ENCODE measurements around the gene ATP10B.

The ATP10B gene

DNA sequence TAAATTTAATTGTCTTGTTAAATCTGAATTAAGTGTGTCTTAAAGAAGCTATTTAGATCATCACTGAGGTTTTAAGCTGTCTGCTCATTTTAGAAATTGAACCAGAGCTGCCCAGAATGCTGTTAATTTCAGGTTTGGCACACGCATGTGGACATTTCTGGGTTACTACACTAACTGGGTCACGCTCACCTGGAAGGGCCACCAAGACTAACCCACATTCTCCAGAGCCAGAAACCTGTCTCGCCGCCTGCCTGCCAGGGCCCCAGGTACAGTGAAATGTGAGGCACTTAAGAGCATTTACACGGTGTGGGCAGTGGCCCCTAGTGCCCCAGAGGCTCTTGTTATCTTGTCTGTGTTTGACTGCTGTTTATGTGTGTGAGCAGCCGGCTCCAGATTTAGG lies 46.6 kb downstream of the ATP10B start:
- H3K36me3 ChIP-seq: no peaks in the 10 kb centered on the region
- H3K4me3 ChIP-seq (ENCODE audit: low read depth in 1 of 2, low read length in 1 of 2): no peak overlapping the region
- TF ChIP-seq, protein P1, sequence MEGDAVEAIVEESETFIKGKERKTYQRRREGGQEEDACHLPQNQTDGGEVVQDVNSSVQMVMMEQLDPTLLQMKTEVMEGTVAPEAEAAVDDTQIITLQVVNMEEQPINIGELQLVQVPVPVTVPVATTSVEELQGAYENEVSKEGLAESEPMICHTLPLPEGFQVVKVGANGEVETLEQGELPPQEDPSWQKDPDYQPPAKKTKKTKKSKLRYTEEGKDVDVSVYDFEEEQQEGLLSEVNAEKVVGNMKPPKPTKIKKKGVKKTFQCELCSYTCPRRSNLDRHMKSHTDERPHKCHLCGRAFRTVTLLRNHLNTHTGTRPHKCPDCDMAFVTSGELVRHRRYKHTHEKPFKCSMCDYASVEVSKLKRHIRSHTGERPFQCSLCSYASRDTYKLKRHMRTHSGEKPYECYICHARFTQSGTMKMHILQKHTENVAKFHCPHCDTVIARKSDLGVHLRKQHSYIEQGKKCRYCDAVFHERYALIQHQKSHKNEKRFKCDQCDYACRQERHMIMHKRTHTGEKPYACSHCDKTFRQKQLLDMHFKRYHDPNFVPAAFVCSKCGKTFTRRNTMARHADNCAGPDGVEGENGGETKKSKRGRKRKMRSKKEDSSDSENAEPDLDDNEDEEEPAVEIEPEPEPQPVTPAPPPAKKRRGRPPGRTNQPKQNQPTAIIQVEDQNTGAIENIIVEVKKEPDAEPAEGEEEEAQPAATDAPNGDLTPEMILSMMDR (IDR thresholded peaks at IDR 0.05): no peak
- H3K4me1 ChIP-seq (ENCODE audit: control insufficient read depth in 1 of 2, insufficient read depth in 1 of 2, low read depth in 1 of 2, low read length in 1 of 2): no peaks in the 10 kb centered on the region
- no peak overlapping the region for H3K27ac ChIP-seq
- no peaks in the 10 kb centered on the region for H3K27me3 ChIP-seq
- no peaks in the 10 kb centered on the region for H3K9me3 ChIP-seq

DNA sequence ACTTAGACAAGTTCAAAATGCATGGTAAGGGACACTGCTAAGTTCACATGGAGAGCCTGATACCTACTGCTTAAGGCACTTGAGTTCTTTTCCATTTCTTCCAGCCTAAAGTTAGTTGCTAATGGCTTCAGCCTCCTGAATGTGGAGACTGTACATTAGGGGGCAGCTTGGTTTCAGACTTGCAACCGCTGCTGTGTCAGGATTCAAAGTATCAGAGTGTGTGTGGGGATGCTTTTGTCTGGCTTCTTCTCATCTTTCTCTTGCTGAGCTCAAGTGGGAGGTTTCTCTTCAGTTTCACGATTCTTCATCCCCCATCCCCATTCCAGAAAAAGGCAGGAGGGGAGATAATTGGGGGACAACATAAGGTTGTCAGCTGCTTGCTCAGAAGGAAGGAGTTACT lies 49.4 kb downstream of the ATP10B start:
- TF ChIP-seq, protein P1 (IDR thresholded peaks at IDR 0.05): no peak
- H3K9me3 ChIP-seq: no peaks in the 10 kb centered on the region
- H3K27ac ChIP-seq: no peak overlapping the region
- no peaks in the 10 kb centered on the region for H3K36me3 ChIP-seq
- H3K4me3 ChIP-seq (ENCODE audit: low read depth in 1 of 2, low read length in 1 of 2): no peak overlapping the region
- peaks cover 0 to 4% of the 10 kb centered on the region in 2 experiments for H3K4me1 ChIP-seq (ENCODE audit: control insufficient read depth in 1 of 2, insufficient read depth in 1 of 2, low read depth in 1 of 2, low read length in 1 of 2)
- no peaks in the 10 kb centered on the region for H3K27me3 ChIP-seq

GRCh38 chr5:160800375-160801275 lies 51.4 kb downstream of the ATP10B start:
- H3K4me3 ChIP-seq (ENCODE audit: low read depth in 1 of 2, low read length in 1 of 2): no peak overlapping the region
- no peaks in the 10 kb centered on the region for H3K9me3 ChIP-seq
- TF ChIP-seq, protein P1 (IDR thresholded peaks at IDR 0.05): no peak
- H3K36me3 ChIP-seq: no peaks in the 10 kb centered on the region
- no peak overlapping the region for H3K27ac ChIP-seq
- H3K4me1 ChIP-seq (ENCODE audit: control insufficient read depth in 1 of 2, insufficient read depth in 1 of 2, low read depth in 1 of 2, low read length in 1 of 2): peaks cover 0 to 4% of the 10 kb centered on the region in 2 experiments
- H3K27me3 ChIP-seq: no peaks in the 10 kb centered on the region

- H3K9me3 ChIP-seq: no peaks in the 10 kb centered on the region
Measured at GRCh38 chr5:160799184-160799583, 52.8 kb downstream of the ATP10B start.

GRCh38 chr5:160797020-160797419 lies 55.0 kb downstream of the ATP10B start:
- no peaks in the 10 kb centered on the region for H3K36me3 ChIP-seq
- no peak overlapping the region for H3K4me3 ChIP-seq (ENCODE audit: low read depth in 1 of 2, low read length in 1 of 2)
- peaks cover 0 to 4% of the 10 kb centered on the region in 2 experiments for H3K4me1 ChIP-seq (ENCODE audit: control insufficient read depth in 1 of 2, insufficient read depth in 1 of 2, low read depth in 1 of 2, low read length in 1 of 2)
- TF ChIP-seq, protein P1 (IDR thresholded peaks at IDR 0.05): no peak
- no peaks in the 10 kb centered on the region for H3K27me3 ChIP-seq
- no peak overlapping the region for H3K27ac ChIP-seq
- H3K9me3 ChIP-seq: no peaks in the 10 kb centered on the region

More at GRCh38 chr5:160799184-160799583, 52.8 kb downstream of the ATP10B start:
- Histone ChIP-seq H3K27ac (no peak overlapping the region), H3K36me3 (no peaks in the 10 kb centered on the region), H3K27me3 (no peaks in the 10 kb centered on the region), H3K4me3 (ENCODE audit: low read depth in 1 of 2, low read length in 1 of 2) (no peak overlapping the region), H3K4me1 (ENCODE audit: control insufficient read depth in 1 of 2, insufficient read depth in 1 of 2, low read depth in 1 of 2, low read length in 1 of 2) (peaks cover 0 to 4% of the 10 kb centered on the region in 2 experiments)
- TF ChIP-seq, protein P1 (IDR thresholded peaks at IDR 0.05): no peak

Data from neutrophil (primary cell).